ENCODE results near the gene GPC3. TPM values are rescaled to one million over a fixed set of nuclear protein-coding genes. Genes with fewer than 3 reads are reported as not detected.

The GPC3 gene
- total and polyA plus RNA-seq, 2 of the 4 experiments (the other 2 are of a cell fraction) = not detected

DNA sequence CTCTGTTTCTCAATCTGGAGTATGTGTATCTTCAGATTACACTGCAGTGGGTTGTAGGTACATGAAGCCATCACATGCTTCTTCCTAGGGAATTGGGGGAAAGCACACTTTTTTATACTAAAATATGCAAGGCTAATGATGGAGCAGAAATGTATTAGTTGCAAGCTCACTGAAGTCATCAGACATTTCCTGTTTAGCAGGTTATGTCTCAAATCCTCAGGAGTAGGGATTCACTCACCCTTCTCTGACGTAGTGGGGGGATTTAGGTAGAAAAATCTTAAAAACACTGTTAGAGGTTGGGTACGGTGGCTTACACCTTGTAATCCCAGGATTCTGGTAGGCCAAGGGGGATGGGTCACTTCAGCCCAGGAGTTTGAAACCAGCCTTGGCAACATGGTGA is 441.7 kb downstream of the GPC3 start:
- H3K4me3 ChIP-seq (ENCODE audit: insufficient read depth, low read depth, low read length) = no peak overlapping the region
- no peak for TF ChIP-seq MAZ (IDR thresholded peaks at IDR 0.05; ENCODE audit: borderline replicate concordance, low read depth, low read length)
- no peak for TF ChIP-seq CEBPB (IDR thresholded peaks at IDR 0.05; ENCODE audit: low read depth, low read length)
- no peak for TF ChIP-seq SMC3 (IDR thresholded peaks at IDR 0.05; ENCODE audit: low read depth, low read length)
- no peak for TF ChIP-seq ELK1 (IDR thresholded peaks at IDR 0.05; ENCODE audit: borderline replicate concordance, low read depth, low read length)
- no peak for TF ChIP-seq NFE2L2 (IDR thresholded peaks at IDR 0.05; ENCODE audit: low read depth, low read length)
- H3K27ac ChIP-seq (ENCODE audit: insufficient read depth, low read length) = no peak overlapping the region
- no peak overlapping the region for H3K14ac ChIP-seq (replicated peaks; ENCODE audit: low read depth, low read length)
- no peak overlapping the region for H3K18ac ChIP-seq (ENCODE audit: low read depth, low read length)
- no peak overlapping the region for H2AK9ac ChIP-seq (replicated peaks; ENCODE audit: low read depth, low read length, poor library complexity)
- no peaks in the 10 kb centered on the region for H3K4me1 ChIP-seq (ENCODE audit: control insufficient read depth, insufficient read depth, low read length)
- ChIA-PET POLR2A (ENCODE audit: unreplicated experiment) (no interaction called here), CTCF (no interaction called here)
- H3K36me3 ChIP-seq (ENCODE audit: control insufficient read depth, insufficient read depth, low read length) = no peaks in the 10 kb centered on the region
- dilution Hi-C loops (cut with HindIII; ENCODE audit: low sequenced_read_pairs, unreplicated experiment) (no loop called here), intact Hi-C loops (cut with micrococcal nuclease) (no loop called here), in situ Hi-C loops (cut with MboI; ENCODE audit: low sequenced_read_pairs) (no loop called here)
- no peak overlapping the region for H3K4ac ChIP-seq (ENCODE audit: low read depth, low read length)
- H2BK20ac ChIP-seq (ENCODE audit: low read depth, low read length) = no peak overlapping the region
- H3K79me1 ChIP-seq (ENCODE audit: low read depth in 1 of 2, low read length in 2 of 2) = no peaks in the 10 kb centered on the region
- 80% methylated on average over 1 of the region's 2 CpGs; no CpG with 5 or more reads in 1 of the 2 experiments for WGBS, 2 experiments (ENCODE audit: extremely low coverage in 2 of 2, insufficient read length in 1 of 2)
- H3K23ac ChIP-seq (ENCODE audit: low read depth, low read length) = no peak overlapping the region
- no peak overlapping the region for H3K56ac ChIP-seq (ENCODE audit: extremely low read depth, insufficient read depth, low read length)
- H4K91ac ChIP-seq (ENCODE audit: insufficient read depth, low read depth, low read length) = no peak overlapping the region
- no peaks in the 10 kb centered on the region for H3K9me1 ChIP-seq (ENCODE audit: insufficient read depth, low read length)
- H4K20me1 ChIP-seq (ENCODE audit: insufficient read depth, low read length) = no peaks in the 10 kb centered on the region
- H2AFZ ChIP-seq (replicated peaks; ENCODE audit: low read length, poor library complexity) = no peak overlapping the region
- H3K27me3 ChIP-seq (ENCODE audit: control insufficient read depth, insufficient read depth, low read length) = no peaks in the 10 kb centered on the region
- H3K9me3 ChIP-seq (ENCODE audit: control insufficient read depth, insufficient read depth, low read length) = no peaks in the 10 kb centered on the region
- H2BK5ac ChIP-seq (ENCODE audit: low read depth, low read length, poor library complexity, severe bottlenecking) = no peak overlapping the region
- H4K5ac ChIP-seq (ENCODE audit: low read depth, low read length) = no peak overlapping the region
- no peak overlapping the region for H3K4me2 ChIP-seq (ENCODE audit: low read depth, low read length)
- no TSS peak for BruUV-seq (replicated peaks)
- no peak for DNase-seq
- H3K9ac ChIP-seq (ENCODE audit: low read depth, low read length) = no peak overlapping the region
- H2BK15ac ChIP-seq (ENCODE audit: low read depth, low read length) = no peak overlapping the region
- no peak overlapping the region for H4K8ac ChIP-seq (ENCODE audit: low read depth in 2 of 2, low read length in 2 of 2)
- no peak for ATAC-seq (ENCODE audit: low read depth)
- H2AK5ac ChIP-seq (ENCODE audit: low read depth, low read length) = no peak overlapping the region
- no peak overlapping the region for H2BK120ac ChIP-seq (ENCODE audit: low read depth, low read length)

Data from IMR-90 (cell line).